CD4-positive, alpha-beta memory T cell (primary cell): Measurements from ENCODE around the gene CACNA2D4. TPM values are rescaled to one million over a fixed set of nuclear protein-coding genes. Genes with fewer than 3 reads are reported as not detected.
"Not testable (repeated sequence)": the region's sequence is repeated elsewhere in the genome, so short reads cannot be mapped to it uniquely, and the experiment has no call there.

ENCODE experiments used
- CTCF ChIA-PET: fragments of 350-600 bp; sonication (Branson Sonifier 250); formaldehyde crosslinking; loops from one replicate; lab custom pipeline; 2021; ENCODE audit warnings: inconsistent platforms; ENCODE audit not compliant: partially characterized antibody; lab: Charles Lee
- POLR2A ChIA-PET: fragments of 350-600 bp; sonication (Branson Sonifier 250); formaldehyde crosslinking; loops from one replicate; lab custom pipeline; 2021; ENCODE audit not compliant: partially characterized antibody; lab: Charles Lee
- DNase-seq, 5 donors: peaks; one replicate each; pipeline versions ENCODE4 v3.0.0 to v3.0.0-alpha.2; 2020 to 2022; ENCODE audit warnings: mixed read lengths in 1 of 5
- H3K27ac ChIP-seq: one replicate; pipeline ENCODE4 v1.7.0; 2013; ENCODE audit warnings: low read depth, low read length
- H3K27me3 ChIP-seq: 2 replicates; pipeline ENCODE4 v1.7.0; 2013; ENCODE audit warnings: mild to moderate bottlenecking, low read length, moderate library complexity; ENCODE audit not compliant: insufficient read depth
- H3K36me3 ChIP-seq: 2 replicates; pipeline ENCODE4 v1.7.0; 2013; ENCODE audit warnings: mild to moderate bottlenecking, low read length, moderate library complexity; ENCODE audit not compliant: insufficient read depth
- H3K4me1 ChIP-seq: 2 replicates; pipeline ENCODE4 v1.7.0; 2013; ENCODE audit warnings: mild to moderate bottlenecking, low read length, moderate library complexity; ENCODE audit not compliant: insufficient read depth
- H3K4me3 ChIP-seq, 2 donors: one replicate each; pipeline ENCODE4 v1.7.0; 2013; ENCODE audit warnings: low read length in 2 of 2, mild to moderate bottlenecking in 1 of 2
- H3K9me3 ChIP-seq, 2 donors: one replicate each; pipeline ENCODE4 v1.7.0; 2013; ENCODE audit warnings: low read length in 2 of 2, control low read depth in 1 of 2; ENCODE audit not compliant: control insufficient read depth in 1 of 2
- H3K27ac Mint-ChIP-seq, 7 donors: one replicate each; pipeline ENCODE4 v1.8.0; 2020 to 2021; ENCODE audit warnings: mixed read lengths in 7 of 7, mild to moderate bottlenecking in 6 of 7, inconsistent platforms in 3 of 7, moderate library complexity in 3 of 7
- H3K27me3 Mint-ChIP-seq, 2 donors: one replicate each; pipeline ENCODE4 v1.8.0; 2020 to 2021; ENCODE audit warnings: mixed read lengths in 2 of 2
- H3K36me3 Mint-ChIP-seq, 2 donors: one replicate each; pipeline ENCODE4 v1.8.0; 2020 to 2021; ENCODE audit warnings: mixed read lengths in 2 of 2, inconsistent platforms in 1 of 2, mild to moderate bottlenecking in 1 of 2
- H3K4me1 Mint-ChIP-seq, 4 donors: one replicate each; pipeline ENCODE4 v1.8.0; 2020 to 2021; ENCODE audit warnings: mixed read lengths in 4 of 4, mild to moderate bottlenecking in 1 of 4
- H3K4me3 Mint-ChIP-seq, 8 donors: one replicate each; pipeline ENCODE4 v1.8.0; 2020 to 2021; ENCODE audit warnings: mixed read lengths in 8 of 8, mild to moderate bottlenecking in 7 of 8, moderate library complexity in 6 of 8, inconsistent platforms in 3 of 8
- H3K9me3 Mint-ChIP-seq, 8 donors: one replicate each; pipeline ENCODE4 v1.8.0; 2020 to 2021; ENCODE audit warnings: mixed read lengths in 8 of 8, mild to moderate bottlenecking in 5 of 8, inconsistent platforms in 3 of 8, moderate library complexity in 1 of 8
- intact Hi-C: fragments of 100-400 bp; cut with micrococcal nuclease; formaldehyde crosslinking; loops from one replicate; pipeline ENCODE4 v1.15.1; 2023
- polyA plus RNA-seq, 2 donors: library from polyadenylated mRNA; unstranded; fragments of 300-500 nt; fragmentation: Illumina TruSeq; gene quantifications; one replicate each; pipeline ENCODE4 v1.2.3, GENCODE V29; 2021
- total RNA-seq, 2 experiments: library from RNA; stranded (reverse); gene quantifications; one replicate each; pipeline ENCODE4 v1.2.3, GENCODE V29; 2021

CACNA2D4 gene
- total and polyA plus RNA-seq, 4 experiments from 2014 or later: 12.4 to 19.2 (median 14.6) TPM

DNA sequence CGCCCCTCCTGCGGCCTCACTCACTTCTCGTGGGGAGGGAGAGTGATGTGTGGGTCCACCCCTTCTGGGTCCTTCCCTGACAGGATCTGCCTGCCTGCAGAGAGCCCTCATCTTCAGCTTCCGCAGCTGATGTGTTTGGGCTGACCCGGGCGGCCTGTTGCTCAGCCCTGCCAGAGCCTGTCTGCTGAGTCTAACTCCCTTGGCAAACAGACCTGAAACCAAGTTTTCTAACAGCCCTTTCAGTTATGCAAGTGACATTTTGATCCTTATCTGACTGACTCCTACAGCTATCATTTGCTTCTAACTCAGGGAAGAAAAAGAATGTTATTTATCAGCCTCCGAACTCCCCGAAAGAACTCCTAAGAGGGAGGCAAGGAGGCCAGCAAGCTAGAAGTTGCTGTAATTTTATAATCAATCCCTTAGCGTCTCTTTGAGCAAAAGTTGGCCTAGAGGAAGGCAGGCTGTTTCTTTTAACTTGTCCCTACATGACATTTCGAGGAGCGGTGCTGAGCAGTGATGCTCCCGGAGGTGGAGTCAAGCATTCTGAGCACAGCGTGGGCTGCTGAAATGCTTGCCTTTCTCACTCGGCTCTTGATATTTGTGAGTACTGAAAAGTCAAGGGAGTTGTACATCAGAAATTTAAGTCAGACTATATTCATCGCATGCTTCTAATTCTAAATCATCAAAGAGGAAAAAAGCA is 31.5 kb upstream of the CACNA2D4 start:
- peaks cover 52% of the 10 kb centered on the region for H3K36me3 ChIP-seq
- peak overlapping the region in 1 of 8 donors; percentile 30 for H3K4me3 Mint-ChIP-seq
- CTCF ChIA-PET: interaction anchor here (1.0 to 2.4 kb wide), 3 partner anchors 10 to 316 kb away, joined by 3 to 30 read pairs (median 6); no protein-coding TSS in a partner anchor

DNA sequence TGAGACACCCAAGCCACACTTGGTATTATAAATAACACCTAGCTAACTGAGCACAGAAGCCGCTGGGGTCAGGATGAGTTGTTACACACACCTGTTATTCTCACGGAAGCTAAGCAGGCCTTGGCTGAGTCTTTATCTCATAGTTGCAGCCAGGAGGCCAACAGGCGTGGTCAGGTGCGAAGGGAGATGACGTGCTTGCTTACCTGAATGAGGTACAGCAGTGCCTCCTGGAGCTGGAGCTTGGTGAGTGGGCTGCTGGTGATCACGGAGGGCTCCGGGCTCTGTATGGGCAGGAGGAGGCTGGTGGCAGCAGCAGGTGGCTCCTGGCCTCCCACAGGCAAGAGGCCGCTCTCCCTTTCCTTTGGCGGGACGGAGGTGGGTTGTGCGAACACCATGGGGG is 30.4 kb upstream of the CACNA2D4 start:
- POLR2A ChIA-PET: interaction anchor here (0.6 to 0.9 kb wide), 2 partner anchors 9 to 159 kb away, joined by 3 to 4 read pairs; no protein-coding TSS in a partner anchor
- H3K27me3 Mint-ChIP-seq: no peaks in the 10 kb centered on the region

More for the DNA sequence above, 31.5 kb upstream of the CACNA2D4 start:
- Histone ChIP-seq H3K4me3 (no peak overlapping the region), H3K27me3 (no peaks in the 10 kb centered on the region), H3K4me1 (no peaks in the 10 kb centered on the region), H3K9me3 (no peaks in the 10 kb centered on the region), H3K27ac (no peak overlapping the region)
- Mint-ChIP-seq H3K27me3 (no peaks in the 10 kb centered on the region), H3K27ac (peak overlapping the region in 5 of 7 donors; percentile 1 to 87 (median 54)), H3K9me3 (peaks cover 0 to 7% (median 0%) of the 10 kb centered on the region in 8 donors), H3K4me1 (peaks cover 0 to 5% (median 2%) of the 10 kb centered on the region in 4 donors), H3K36me3 (peaks cover 61 to 88% of the 10 kb centered on the region in 2 donors)
- DNase-seq: no peak
- intact Hi-C loops: no loop called here
- POLR2A ChIA-PET: no interaction called here

DNA sequence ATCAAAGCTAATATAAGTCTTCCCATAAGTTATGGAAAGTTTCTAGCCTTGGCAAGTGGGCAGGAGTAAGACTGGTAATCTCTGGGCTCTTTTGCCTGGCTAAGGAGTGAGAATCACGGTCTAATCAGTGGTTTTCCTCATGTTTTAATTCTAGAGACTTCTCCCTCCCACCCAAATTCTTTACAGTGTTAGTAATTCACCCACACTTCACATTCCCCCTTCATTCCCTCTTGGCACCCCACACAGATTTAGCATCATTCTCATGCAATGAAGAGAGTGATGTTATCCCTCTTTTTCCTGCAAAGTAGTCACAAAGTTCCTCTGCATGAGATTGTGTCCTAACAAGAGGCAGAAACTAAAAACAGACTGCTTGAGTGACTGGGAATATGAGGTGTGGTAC is 28.6 kb upstream of the CACNA2D4 start:
- no peak overlapping the region for H3K27ac ChIP-seq
- H3K27ac Mint-ChIP-seq: peak overlapping the region in 2 of 7 donors; percentile 6 to 13
- H3K27me3 Mint-ChIP-seq: no peaks in the 10 kb centered on the region
- H3K9me3 Mint-ChIP-seq: peaks cover 0 to 7% (median 0%) of the 10 kb centered on the region in 8 donors
- H3K4me3 Mint-ChIP-seq: no peak overlapping the region
- peaks cover 65 to 90% of the 10 kb centered on the region in 2 donors for H3K36me3 Mint-ChIP-seq
- no peaks in the 10 kb centered on the region for H3K9me3 ChIP-seq
- H3K4me3 ChIP-seq: no peak overlapping the region
- peaks cover 43% of the 10 kb centered on the region for H3K36me3 ChIP-seq
- no peak for DNase-seq
- intact Hi-C loops: no loop called here
- H3K4me1 ChIP-seq: no peaks in the 10 kb centered on the region
- no peaks in the 10 kb centered on the region for H3K27me3 ChIP-seq
- POLR2A ChIA-PET: no interaction called here
- H3K4me1 Mint-ChIP-seq: peaks cover 0 to 7% (median 3%) of the 10 kb centered on the region in 4 donors
- CTCF ChIA-PET: interaction anchor here (1.2 to 1.6 kb wide), 2 partner anchors 156 to 296 kb away, joined by 3 read pairs; no protein-coding TSS in a partner anchor

More for the DNA sequence above, 30.4 kb upstream of the CACNA2D4 start:
- CTCF ChIA-PET: interaction anchor here (1.0 to 2.4 kb wide), 5 partner anchors 9 to 315 kb away, joined by 3 to 30 read pairs (median 3); no protein-coding TSS in a partner anchor
- Histone ChIP-seq H3K4me1 (no peaks in the 10 kb centered on the region), H3K27me3 (no peaks in the 10 kb centered on the region), H3K36me3 (peaks cover 52% of the 10 kb centered on the region), H3K27ac (no peak overlapping the region), H3K4me3 (no peak overlapping the region), H3K9me3 (no peaks in the 10 kb centered on the region)
- H3K4me1 Mint-ChIP-seq: peaks cover 0 to 6% (median 3%) of the 10 kb centered on the region in 4 donors
- H3K36me3 Mint-ChIP-seq: peaks cover 70 to 90% of the 10 kb centered on the region in 2 donors
- H3K9me3 Mint-ChIP-seq: peaks cover 0 to 7% (median 0%) of the 10 kb centered on the region in 8 donors
- H3K4me3 Mint-ChIP-seq: no peak overlapping the region
- DNase-seq: no peak
- peak overlapping the region in 3 of 7 donors; percentile 4 to 40 (median 18) for H3K27ac Mint-ChIP-seq
- intact Hi-C loops: no loop called here

DNA sequence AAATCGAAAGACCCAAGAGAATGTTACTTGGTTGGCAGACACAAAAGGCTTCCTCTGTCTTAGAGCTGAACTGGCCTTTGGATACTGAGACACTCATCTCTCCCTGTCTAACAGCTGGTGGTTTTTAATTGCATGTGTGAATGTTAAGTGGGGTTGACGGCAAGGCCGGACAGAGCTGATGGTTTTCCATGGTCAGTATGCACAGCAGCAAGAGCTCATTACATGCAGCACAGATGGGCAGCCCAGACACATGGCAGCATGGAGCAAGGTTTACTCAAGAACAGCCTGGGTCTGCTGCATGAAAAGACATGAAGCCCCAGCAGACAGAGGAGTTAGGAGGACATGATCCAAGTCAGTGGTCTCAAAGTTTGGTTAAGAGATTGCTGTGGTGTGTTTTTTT is 27.8 kb upstream of the CACNA2D4 start:
- Histone ChIP-seq H3K4me1 (no peaks in the 10 kb centered on the region), H3K9me3 (no peaks in the 10 kb centered on the region), H3K36me3 (peaks cover 35% of the 10 kb centered on the region), H3K27ac (no peak overlapping the region), H3K27me3 (no peaks in the 10 kb centered on the region), H3K4me3 (no peak overlapping the region)
- CTCF ChIA-PET: interaction anchor here (1.6 kb wide), 1 partner anchor 155 kb away, joined by 3 read pairs; no protein-coding TSS in a partner anchor
- H3K27me3 Mint-ChIP-seq: no peaks in the 10 kb centered on the region
- POLR2A ChIA-PET: no interaction called here
- peaks cover 62 to 91% of the 10 kb centered on the region in 2 donors for H3K36me3 Mint-ChIP-seq
- H3K9me3 Mint-ChIP-seq: peaks cover 0 to 7% (median 0%) of the 10 kb centered on the region in 8 donors
- H3K27ac Mint-ChIP-seq: peak overlapping the region in 1 of 7 donors; percentile 72
- H3K4me3 Mint-ChIP-seq: peak overlapping the region in 1 of 8 donors; percentile 31
- H3K4me1 Mint-ChIP-seq: peaks cover 0 to 7% (median 3%) of the 10 kb centered on the region in 4 donors
- intact Hi-C loops: no loop called here
- no peak for DNase-seq

DNA sequence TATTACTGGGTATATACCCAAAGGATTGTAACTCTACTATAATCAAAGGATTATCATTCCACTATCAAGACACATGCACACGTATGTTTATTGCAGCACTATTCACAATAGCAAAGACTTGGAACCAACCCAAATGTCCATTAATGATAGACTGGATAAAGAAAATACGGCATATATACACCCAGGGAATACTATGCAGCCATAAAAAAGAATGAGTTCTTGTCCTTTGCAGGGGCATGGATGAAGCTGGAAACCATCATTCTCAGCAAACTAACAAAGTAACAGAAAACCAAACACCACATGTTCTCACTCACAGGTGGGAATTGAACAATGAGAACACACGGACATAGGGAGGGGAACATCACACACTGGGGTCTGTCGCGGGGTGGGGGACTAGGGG is 27.1 kb upstream of the CACNA2D4 start:
- Mint-ChIP-seq H3K4me3 (peak overlapping the region in 1 of 8 donors; percentile 53), H3K36me3 (peaks cover 65 to 92% of the 10 kb centered on the region in 2 donors), H3K27ac (peak overlapping the region in 1 of 7 donors; percentile 57)
- H3K9me3 ChIP-seq, H3K4me1 ChIP-seq, H3K27ac ChIP-seq, H3K4me1 Mint-ChIP-seq, DNase-seq, intact Hi-C loops, H3K9me3 Mint-ChIP-seq, H3K27me3 Mint-ChIP-seq, POLR2A ChIA-PET, H3K4me3 ChIP-seq, H3K27me3 ChIP-seq: not testable (repeated sequence)
- CTCF ChIA-PET: interaction anchor here (1.0 kb wide), 1 partner anchor 292 kb away, joined by 3 read pairs; no protein-coding TSS in a partner anchor
- peaks cover 34% of the 10 kb centered on the region for H3K36me3 ChIP-seq

DNA sequence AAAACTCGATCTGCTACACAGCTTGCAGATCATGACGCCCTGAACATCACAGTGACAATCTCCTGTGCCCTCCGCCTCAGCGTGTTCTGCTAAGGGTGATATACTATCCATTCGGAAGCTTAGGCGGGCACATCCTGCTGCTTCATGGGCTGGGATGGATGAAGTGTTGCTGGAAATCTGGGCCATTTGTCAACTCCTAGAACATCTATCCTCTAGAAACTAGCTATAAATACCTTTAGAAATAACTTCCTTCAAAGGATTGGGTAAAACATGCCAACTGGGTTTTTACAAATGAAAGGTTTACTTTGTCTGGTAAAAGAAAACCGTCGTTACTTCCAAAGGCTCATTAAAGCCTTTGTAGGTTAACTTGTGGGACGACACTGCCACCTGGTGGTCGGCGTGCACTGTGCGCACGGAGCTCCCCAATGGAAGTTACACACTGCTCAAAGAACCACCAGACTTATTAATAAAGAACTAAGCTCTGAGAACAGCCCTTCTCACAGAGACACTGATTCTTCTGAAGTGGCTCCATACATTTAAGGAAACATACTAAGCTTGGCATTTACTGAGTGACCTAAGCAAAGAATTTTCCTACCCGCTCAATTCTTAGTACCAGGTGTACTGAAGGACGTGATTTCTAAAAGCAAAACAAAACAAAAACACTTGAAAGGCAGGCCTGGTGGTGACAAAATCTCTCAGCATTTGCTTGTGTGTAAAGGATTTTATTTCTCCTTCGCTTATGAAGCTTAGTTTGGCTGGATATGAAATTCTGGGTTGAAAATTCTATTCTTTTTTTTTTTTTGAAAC is 21.6 kb upstream of the CACNA2D4 start:
- Mint-ChIP-seq H3K4me3 (no peak overlapping the region), H3K9me3 (peaks cover 0 to under 1% (median 0%) of the 10 kb centered on the region in 8 donors), H3K36me3 (peaks cover 47 to 68% of the 10 kb centered on the region in 2 donors), H3K4me1 (peaks cover 4 to 6% (median 5%) of the 10 kb centered on the region in 4 donors), H3K27me3 (no peaks in the 10 kb centered on the region), H3K27ac (peak overlapping the region in 4 of 7 donors; percentile 37 to 68 (median 52))
- Histone ChIP-seq H3K36me3 (no peaks in the 10 kb centered on the region), H3K9me3 (no peaks in the 10 kb centered on the region), H3K4me1 (peaks cover 5% of the 10 kb centered on the region), H3K27me3 (no peaks in the 10 kb centered on the region), H3K4me3 (no peak overlapping the region), H3K27ac (no peak overlapping the region)
- ChIA-PET CTCF (interaction anchor here (0.6 to 6.1 kb wide), 69 partner anchors 9 to 1393 kb away, joined by 3 to 235 read pairs (median 4); partner anchors contain the start of genes ADIPOR2, CACNA2D4 and DCP1B), POLR2A (interaction anchor here (0.8 to 2.2 kb wide), 11 partner anchors 24 to 305 kb away, joined by 3 to 59 read pairs (median 5); no protein-coding TSS in a partner anchor)
- peak; percentile 81 to 87 (median 83) for DNase-seq
- intact Hi-C loops: loop anchor here (1.0 kb wide), 4 partner anchors 144 to 305 kb away; no protein-coding TSS in a partner anchor
